D721Med (cell line): ENCODE measurements around the gene TIE1.

Experiments used
- DNase-seq: peaks from one replicate; pipeline ENCODE4 v3.0.0; 2011; ENCODE audit warnings: low spot score; ENCODE audit not compliant: insufficient read length
- FAIRE-seq: peaks from 2 replicates; lab custom pipeline; 2011; peaks lifted over from hg19 to GRCh38; lab: Jason Lieb, UNC
- CTCF ChIP-seq: IDR thresholded peaks from 2 replicates; pipeline ENCODE4 v1.5.1; 2012; ENCODE audit warnings: mild to moderate bottlenecking, control low read depth; ENCODE audit not compliant: insufficient read depth; ENCODE audit errors: missing control alignments

TIE1 gene

GRCh38 chr1:43274125-43274803 lies 26.5 kb upstream of the TIE1 start:
- no peak for TF ChIP-seq CTCF
- no peak for FAIRE-seq
- peak; percentile 3 for DNase-seq

GRCh38 chr1:43274804-43275180 lies 26.0 kb upstream of the TIE1 start:
- no peak for TF ChIP-seq CTCF
- DNase-seq (peak; percentile 3), FAIRE-seq (no peak)

- no peak for FAIRE-seq
- no peak for TF ChIP-seq CTCF
- DNase-seq, result peak; percentile 1
Measured at GRCh38 chr1:43275826-43276620, 24.8 kb upstream of the TIE1 start.

GRCh38 chr1:43276673-43277072 lies 24.1 kb upstream of the TIE1 start:
- TF ChIP-seq CTCF, result no peak
- DNase-seq (no peak), FAIRE-seq (no peak)

- DNase-seq (no peak), FAIRE-seq (no peak)
- no peak for TF ChIP-seq CTCF
Measured at GRCh38 chr1:43277116-43277876, 23.5 kb upstream of the TIE1 start.

- DNase-seq, result no peak
- no peak for FAIRE-seq
- no peak for TF ChIP-seq CTCF
Measured at GRCh38 chr1:43279161-43279560, 21.6 kb upstream of the TIE1 start.
